CD4-positive, alpha-beta T cell treated with Interleukin-4 for 1 hour (primary cell): ENCODE data around the gene ACBD6.
A peak's percentile ranks its signal among the peaks of the same experiment; 100 is the strongest.

Source experiments
- DNase-seq, 2 donors: peaks; one replicate each; pipeline ENCODE4 v3.0.0-alpha.2; 2020 to 2022

The ACBD6 gene

GRCh38 chr1:180253585-180254495 is 248.5 kb downstream of the ACBD6 start:
- DNase-seq = no peak

- DNase-seq = peak; percentile 67 to 73
Observed at GRCh38 chr1:180252638-180253536, 249.5 kb downstream of the ACBD6 start.

GRCh38 chr1:180251526-180252305 is 250.7 kb downstream of the ACBD6 start:
- DNase-seq = no peak

- no peak for DNase-seq
Observed at GRCh38 chr1:180250883-180251509, 251.4 kb downstream of the ACBD6 start.

GRCh38 chr1:180250499-180250770 is 251.9 kb downstream of the ACBD6 start:
- no peak for DNase-seq

- DNase-seq = no peak
Observed at GRCh38 chr1:180249725-180250498, 252.5 kb downstream of the ACBD6 start.

- DNase-seq = no peak
Observed at GRCh38 chr1:180248731-180249681, 253.4 kb downstream of the ACBD6 start.

GRCh38 chr1:180248176-180248575 is 254.2 kb downstream of the ACBD6 start:
- DNase-seq = no peak

GRCh38 chr1:180247580-180247979 is 254.8 kb downstream of the ACBD6 start:
- DNase-seq = no peak

GRCh38 chr1:180247061-180247460 is 255.3 kb downstream of the ACBD6 start:
- no peak for DNase-seq

- DNase-seq = no peak
Observed at GRCh38 chr1:180246579-180246978, 255.8 kb downstream of the ACBD6 start.

GRCh38 chr1:180244840-180245239 is 257.5 kb downstream of the ACBD6 start:
- no peak for DNase-seq

- DNase-seq = no peak
Observed at GRCh38 chr1:180243517-180244221, 258.7 kb downstream of the ACBD6 start.

GRCh38 chr1:180241716-180242544 is 260.4 kb downstream of the ACBD6 start:
- no peak for DNase-seq

- no peak for DNase-seq
Observed at GRCh38 chr1:180239145-180240096, 263.0 kb downstream of the ACBD6 start.

GRCh38 chr1:180238675-180239074 is 263.7 kb downstream of the ACBD6 start:
- no peak for DNase-seq
